Osteoblast (primary cell): ENCODE measurements around the gene LRRC8D. TPM values are rescaled to one million over a fixed set of nuclear protein-coding genes. Genes with fewer than 3 reads are reported as not detected.
A peak's percentile ranks its signal among the peaks of the same experiment; 100 is the strongest.

Experiments
- DNase-seq: peaks from one replicate; pipeline ENCODE4 v3.0.0; 2011; ENCODE audit warnings: low spot score, mixed read lengths; ENCODE audit not compliant: insufficient read length; ENCODE audit errors: missing footprints
- H2AFZ ChIP-seq: 2 replicates; pipeline ENCODE4 v1.6.0; 2011; ENCODE audit warnings: mild to moderate bottlenecking, low read length
- H3K27ac ChIP-seq: 2 replicates; pipeline ENCODE4 v1.5.1; 2011; ENCODE audit warnings: mild to moderate bottlenecking, low read depth, low read length, moderate library complexity
- H3K27me3 ChIP-seq: 2 replicates; pipeline ENCODE4 v1.6.0; 2012; ENCODE audit warnings: mild to moderate bottlenecking, control low read depth, inconsistent platforms, low read length, moderate library complexity; ENCODE audit not compliant: insufficient read depth
- H3K36me3 ChIP-seq: 2 replicates; pipeline ENCODE4 v1.5.1; 2011; ENCODE audit warnings: mild to moderate bottlenecking, low read length, control low read depth, moderate library complexity; ENCODE audit not compliant: insufficient read depth
- H3K4me1 ChIP-seq: 2 replicates; pipeline ENCODE4 v1.5.1; 2011; ENCODE audit warnings: mild to moderate bottlenecking, low read length, control low read depth, moderate library complexity; ENCODE audit not compliant: insufficient read depth
- H3K4me2 ChIP-seq: 2 replicates; pipeline ENCODE4 v1.6.0; 2011; ENCODE audit warnings: mild to moderate bottlenecking, low read length; ENCODE audit not compliant: insufficient read depth
- H3K4me3 ChIP-seq: fragments of 200-600 bp; sonication (generic); 3 replicates; pipeline ENCODE4 v1.5.1; 2012; ENCODE audit warnings: mild to moderate bottlenecking, low read length, inconsistent platforms; ENCODE audit not compliant: insufficient read depth
- H3K79me2 ChIP-seq: 2 replicates; pipeline ENCODE4 v1.6.0; 2012; ENCODE audit warnings: mild to moderate bottlenecking, low read length, control low read depth, inconsistent platforms; ENCODE audit not compliant: insufficient read depth
- H3K9me3 ChIP-seq: 2 replicates; pipeline ENCODE4 v1.5.1; 2011; ENCODE audit warnings: low read depth, low read length, control low read depth
- H4K20me1 ChIP-seq: 2 replicates; pipeline ENCODE4 v1.6.0; 2012; ENCODE audit warnings: mild to moderate bottlenecking, low read length, control low read depth; ENCODE audit not compliant: insufficient read depth
- CTCF ChIP-seq: IDR thresholded peaks from 2 replicates; pipeline ENCODE4 v1.5.1; 2011; ENCODE audit warnings: mild to moderate bottlenecking, low read depth, low read length, moderate library complexity; ENCODE audit errors: extremely low read depth
- total RNA-seq: library from RNA; depleted of rRNA; stranded (reverse); fragments of >200 nt; gene quantifications from 2 replicates; pipeline ENCODE4 v1.2.3, GENCODE V29; 2012

Gene LRRC8D
- total RNA-seq, 1 donor: 30.4 TPM

GRCh38 chr1:89883030-89883379 is 62.2 kb downstream of the LRRC8D start:
- H3K4me1 ChIP-seq: peaks cover 29% of the 10 kb centered on the region
- H3K36me3 ChIP-seq: no peaks in the 10 kb centered on the region
- no peak overlapping the region for H3K4me3 ChIP-seq
- no peaks in the 10 kb centered on the region for H3K27me3 ChIP-seq
- no peak overlapping the region for H3K4me2 ChIP-seq
- H3K27ac ChIP-seq: no peak overlapping the region
- no peak for TF ChIP-seq CTCF
- no peaks in the 10 kb centered on the region for H4K20me1 ChIP-seq
- DNase-seq: no peak
- H3K9me3 ChIP-seq: no peaks in the 10 kb centered on the region
- no peak overlapping the region for H2AFZ ChIP-seq
- peaks cover 17% of the 10 kb centered on the region for H3K79me2 ChIP-seq

- peak; percentile 35 for DNase-seq
- H3K27ac ChIP-seq: peak overlapping the region; percentile 38
- H3K9me3 ChIP-seq: no peaks in the 10 kb centered on the region
- peak overlapping the region; percentile 30 for H3K4me2 ChIP-seq
- TF ChIP-seq CTCF: no peak
- H3K4me3 ChIP-seq: no peak overlapping the region
- H3K36me3 ChIP-seq: no peaks in the 10 kb centered on the region
- H2AFZ ChIP-seq: no peak overlapping the region
- H3K4me1 ChIP-seq: peaks cover 32% of the 10 kb centered on the region
- H3K27me3 ChIP-seq: no peaks in the 10 kb centered on the region
- peaks cover 12% of the 10 kb centered on the region for H3K79me2 ChIP-seq
- H4K20me1 ChIP-seq: no peaks in the 10 kb centered on the region
These were observed 64.1 kb downstream of the LRRC8D start for GRCh38 chr1:89884718-89885596.

- no peak for TF ChIP-seq CTCF
- H3K4me1 ChIP-seq: peaks cover 39% of the 10 kb centered on the region
- no peak for DNase-seq
- H3K36me3 ChIP-seq: no peaks in the 10 kb centered on the region
- H3K79me2 ChIP-seq: peaks cover 11% of the 10 kb centered on the region
- H4K20me1 ChIP-seq: no peaks in the 10 kb centered on the region
- H3K4me3 ChIP-seq: no peak overlapping the region
- no peak overlapping the region for H3K4me2 ChIP-seq
- no peaks in the 10 kb centered on the region for H3K9me3 ChIP-seq
- H2AFZ ChIP-seq: no peak overlapping the region
- no peak overlapping the region for H3K27ac ChIP-seq
- no peaks in the 10 kb centered on the region for H3K27me3 ChIP-seq
These were observed 66.4 kb downstream of the LRRC8D start for GRCh38 chr1:89887270-89887669.

- H4K20me1 ChIP-seq: no peaks in the 10 kb centered on the region
- H3K79me2 ChIP-seq: peaks cover 10% of the 10 kb centered on the region
- no peak for TF ChIP-seq CTCF
- DNase-seq: no peak
- peaks cover 39% of the 10 kb centered on the region for H3K4me1 ChIP-seq
- H3K36me3 ChIP-seq: no peaks in the 10 kb centered on the region
- no peak overlapping the region for H3K4me2 ChIP-seq
- H3K27me3 ChIP-seq: no peaks in the 10 kb centered on the region
- no peak overlapping the region for H3K27ac ChIP-seq
- H2AFZ ChIP-seq: no peak overlapping the region
- H3K9me3 ChIP-seq: no peaks in the 10 kb centered on the region
- H3K4me3 ChIP-seq: no peak overlapping the region
These were observed 66.9 kb downstream of the LRRC8D start for GRCh38 chr1:89887713-89888112.
